ENCODE results near the gene MRPL30. TPM values are rescaled to one million over a fixed set of nuclear protein-coding genes. Genes with fewer than 3 reads are reported as not detected.

The MRPL30 gene
- total RNA-seq, 1 donor from 2014 or later: 38.0 TPM

Other genes starting within 250 kb of the MRPL30 start
- 4.0 TPM for gene CRACDL, start 245.0 kb upstream of the MRPL30 start, total RNA-seq
- 0.30 TPM for gene C2orf15, start 39.5 kb upstream of the MRPL30 start, total RNA-seq
- 4.7 TPM for gene TSGA10, start 26.2 kb upstream of the MRPL30 start, total RNA-seq
- gene LIPT1, start 26.2 kb upstream of the MRPL30 start, total RNA-seq: 7.1 TPM
- 13.8 TPM for gene MITD1, start 126 bp upstream of the MRPL30 start, total RNA-seq
- gene LYG2, start 74.5 kb downstream of the MRPL30 start, total RNA-seq: not detected
- 0.77 TPM for gene LYG1, start 120.0 kb downstream of the MRPL30 start, total RNA-seq
- gene TXNDC9, start 155.1 kb downstream of the MRPL30 start, total RNA-seq: 20.8 TPM
- 89.4 TPM for gene EIF5B, start 156.2 kb downstream of the MRPL30 start, total RNA-seq

All from left ventricle myocardium superior (tissue), 1 donor.